ENCODE results near the gene TXNDC17.
"Not testable (repeated sequence)": the region's sequence is repeated elsewhere in the genome, so short reads cannot be mapped to it uniquely, and the experiment has no call there.

DNA sequence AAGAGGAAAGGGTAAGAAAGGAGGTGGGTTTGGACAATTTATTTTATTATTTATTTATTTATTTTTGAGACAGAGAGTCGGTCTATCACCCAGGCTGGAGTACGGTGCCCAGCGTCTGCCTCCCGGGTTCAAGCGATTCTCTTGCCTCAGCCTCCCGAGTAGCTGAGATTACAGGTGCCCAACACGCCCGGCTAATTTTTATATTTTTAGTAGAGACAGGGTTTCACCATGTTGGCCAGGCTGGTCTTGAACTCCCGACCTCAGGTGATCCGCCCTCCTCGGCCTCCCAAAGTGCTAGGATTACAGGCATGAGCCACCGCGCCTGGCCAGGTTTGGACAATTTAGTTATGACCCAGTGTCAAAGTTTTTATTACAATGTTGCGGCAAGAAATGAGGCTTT is 22.3 kb downstream of the TXNDC17 start:
- TF ChIP-seq, protein P1, sequence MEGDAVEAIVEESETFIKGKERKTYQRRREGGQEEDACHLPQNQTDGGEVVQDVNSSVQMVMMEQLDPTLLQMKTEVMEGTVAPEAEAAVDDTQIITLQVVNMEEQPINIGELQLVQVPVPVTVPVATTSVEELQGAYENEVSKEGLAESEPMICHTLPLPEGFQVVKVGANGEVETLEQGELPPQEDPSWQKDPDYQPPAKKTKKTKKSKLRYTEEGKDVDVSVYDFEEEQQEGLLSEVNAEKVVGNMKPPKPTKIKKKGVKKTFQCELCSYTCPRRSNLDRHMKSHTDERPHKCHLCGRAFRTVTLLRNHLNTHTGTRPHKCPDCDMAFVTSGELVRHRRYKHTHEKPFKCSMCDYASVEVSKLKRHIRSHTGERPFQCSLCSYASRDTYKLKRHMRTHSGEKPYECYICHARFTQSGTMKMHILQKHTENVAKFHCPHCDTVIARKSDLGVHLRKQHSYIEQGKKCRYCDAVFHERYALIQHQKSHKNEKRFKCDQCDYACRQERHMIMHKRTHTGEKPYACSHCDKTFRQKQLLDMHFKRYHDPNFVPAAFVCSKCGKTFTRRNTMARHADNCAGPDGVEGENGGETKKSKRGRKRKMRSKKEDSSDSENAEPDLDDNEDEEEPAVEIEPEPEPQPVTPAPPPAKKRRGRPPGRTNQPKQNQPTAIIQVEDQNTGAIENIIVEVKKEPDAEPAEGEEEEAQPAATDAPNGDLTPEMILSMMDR (IDR thresholded peaks at IDR 0.05; ENCODE audit: insufficient read depth, low read length, poor library complexity, severe bottlenecking), result not testable (repeated sequence)
- TF ChIP-seq EZH2phosphoT487 (conservative IDR thresholded peaks at IDR 0.05; ENCODE audit: low read length), result not testable (repeated sequence)

Measured in SU-DHL-6 (cell line).